Liver (tissue), 3 donors: ENCODE measurements around the gene FGD2.

Experiments
- EGR1 ChIP-seq, 2 donors: IDR thresholded peaks; 2 replicates each; pipeline ENCODE4 v1.6.1; 2016 to 2018; ENCODE audit warnings: antibody characterized with exemption in 2 of 2, low read depth in 2 of 2
- FOXA1 ChIP-seq: IDR thresholded peaks from 2 replicates; pipeline ENCODE4 v1.6.1; 2016; ENCODE audit warnings: antibody characterized with exemption
- GABPA ChIP-seq, 2 donors: IDR thresholded peaks in 1 of 2; conservative IDR thresholded peaks in 1 of 2; 2 replicates each; pipeline ENCODE4 v1.6.1; 2016; ENCODE audit warnings: antibody characterized with exemption in 2 of 2, mild to moderate bottlenecking in 1 of 2, moderate library complexity in 1 of 2
- JUND ChIP-seq, 2 donors: IDR thresholded peaks; 2 replicates each; pipeline ENCODE4 v1.6.1; 2016; ENCODE audit warnings: antibody characterized with exemption in 2 of 2
- RAD21 ChIP-seq, 2 donors: IDR thresholded peaks; 2 replicates each; pipeline ENCODE4 v1.6.1; 2016; ENCODE audit warnings: antibody characterized with exemption in 2 of 2, mild to moderate bottlenecking in 2 of 2
- RXRA ChIP-seq, 2 donors: IDR thresholded peaks; 2 replicates each; pipeline ENCODE4 v1.6.1; 2017 to 2018; ENCODE audit warnings: antibody characterized with exemption in 2 of 2, mild to moderate bottlenecking in 1 of 2
- SP1 ChIP-seq: IDR thresholded peaks from 2 replicates; pipeline ENCODE4 v1.6.1; 2018; ENCODE audit warnings: antibody characterized with exemption, mild to moderate bottlenecking
- TAF1 ChIP-seq: conservative IDR thresholded peaks from 2 replicates; pipeline ENCODE4 v1.6.1; 2016; ENCODE audit warnings: antibody characterized with exemption, mild to moderate bottlenecking
- YY1 ChIP-seq: IDR thresholded peaks from 2 replicates; pipeline ENCODE4 v1.6.1; 2016; ENCODE audit warnings: antibody characterized with exemption, mild to moderate bottlenecking
- ZBTB33 ChIP-seq: IDR thresholded peaks from 2 replicates; pipeline ENCODE4 v1.6.1; 2016; ENCODE audit warnings: antibody characterized with exemption
- TF ChIP-seq, protein P1 (sequence below): fragments of 150-350 bp; IDR thresholded peaks from 2 replicates; pipeline ENCODE4 v1.5.1; 2017; ENCODE audit warnings: improper control_type of control experiment, low read depth, low read length; ENCODE audit not compliant: missing input control
- TF ChIP-seq, protein P2 (sequence below): IDR thresholded peaks from 2 replicates; pipeline ENCODE4 v1.6.1; 2016; ENCODE audit warnings: antibody characterized with exemption
- TF ChIP-seq, protein P3 (sequence below): IDR thresholded peaks from 2 replicates; pipeline ENCODE4 v1.6.1; 2016; ENCODE audit warnings: antibody characterized with exemption
- TF ChIP-seq, protein P4 (sequence below): IDR thresholded peaks from 2 replicates; pipeline ENCODE4 v1.6.1; 2016; ENCODE audit warnings: antibody characterized with exemption, mild to moderate bottlenecking
- donor health status: healthy.
- donor health status: healthy.

- TF ChIP-seq, protein P1, sequence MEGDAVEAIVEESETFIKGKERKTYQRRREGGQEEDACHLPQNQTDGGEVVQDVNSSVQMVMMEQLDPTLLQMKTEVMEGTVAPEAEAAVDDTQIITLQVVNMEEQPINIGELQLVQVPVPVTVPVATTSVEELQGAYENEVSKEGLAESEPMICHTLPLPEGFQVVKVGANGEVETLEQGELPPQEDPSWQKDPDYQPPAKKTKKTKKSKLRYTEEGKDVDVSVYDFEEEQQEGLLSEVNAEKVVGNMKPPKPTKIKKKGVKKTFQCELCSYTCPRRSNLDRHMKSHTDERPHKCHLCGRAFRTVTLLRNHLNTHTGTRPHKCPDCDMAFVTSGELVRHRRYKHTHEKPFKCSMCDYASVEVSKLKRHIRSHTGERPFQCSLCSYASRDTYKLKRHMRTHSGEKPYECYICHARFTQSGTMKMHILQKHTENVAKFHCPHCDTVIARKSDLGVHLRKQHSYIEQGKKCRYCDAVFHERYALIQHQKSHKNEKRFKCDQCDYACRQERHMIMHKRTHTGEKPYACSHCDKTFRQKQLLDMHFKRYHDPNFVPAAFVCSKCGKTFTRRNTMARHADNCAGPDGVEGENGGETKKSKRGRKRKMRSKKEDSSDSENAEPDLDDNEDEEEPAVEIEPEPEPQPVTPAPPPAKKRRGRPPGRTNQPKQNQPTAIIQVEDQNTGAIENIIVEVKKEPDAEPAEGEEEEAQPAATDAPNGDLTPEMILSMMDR, result no peak
- peak in 1 of 2 donors; percentile 4 for TF ChIP-seq RAD21 (IDR thresholded peaks at IDR 0.05)
- no peak for TF ChIP-seq ZBTB33
- TF ChIP-seq, protein P2, sequence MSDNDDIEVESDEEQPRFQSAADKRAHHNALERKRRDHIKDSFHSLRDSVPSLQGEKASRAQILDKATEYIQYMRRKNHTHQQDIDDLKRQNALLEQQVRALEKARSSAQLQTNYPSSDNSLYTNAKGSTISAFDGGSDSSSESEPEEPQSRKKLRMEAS, result no peak
- no peak for TF ChIP-seq SP1
- no peak for TF ChIP-seq YY1
- TF ChIP-seq EGR1 (IDR thresholded peaks at IDR 0.05; ENCODE audit: low read depth in 2 of 2), result no peak
- TF ChIP-seq GABPA (IDR thresholded peaks at IDR 0.05 in 1 of 2, conservative IDR thresholded peaks at IDR 0.05 in 1 of 2), result no peak
- no peak for TF ChIP-seq RXRA (IDR thresholded peaks at IDR 0.05)
- TF ChIP-seq, protein P3, sequence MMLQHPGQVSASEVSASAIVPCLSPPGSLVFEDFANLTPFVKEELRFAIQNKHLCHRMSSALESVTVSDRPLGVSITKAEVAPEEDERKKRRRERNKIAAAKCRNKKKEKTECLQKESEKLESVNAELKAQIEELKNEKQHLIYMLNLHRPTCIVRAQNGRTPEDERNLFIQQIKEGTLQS, result no peak
- TF ChIP-seq FOXA1, result no peak
- no peak for TF ChIP-seq TAF1
- TF ChIP-seq JUND (IDR thresholded peaks at IDR 0.05), result no peak
- TF ChIP-seq, protein P4, sequence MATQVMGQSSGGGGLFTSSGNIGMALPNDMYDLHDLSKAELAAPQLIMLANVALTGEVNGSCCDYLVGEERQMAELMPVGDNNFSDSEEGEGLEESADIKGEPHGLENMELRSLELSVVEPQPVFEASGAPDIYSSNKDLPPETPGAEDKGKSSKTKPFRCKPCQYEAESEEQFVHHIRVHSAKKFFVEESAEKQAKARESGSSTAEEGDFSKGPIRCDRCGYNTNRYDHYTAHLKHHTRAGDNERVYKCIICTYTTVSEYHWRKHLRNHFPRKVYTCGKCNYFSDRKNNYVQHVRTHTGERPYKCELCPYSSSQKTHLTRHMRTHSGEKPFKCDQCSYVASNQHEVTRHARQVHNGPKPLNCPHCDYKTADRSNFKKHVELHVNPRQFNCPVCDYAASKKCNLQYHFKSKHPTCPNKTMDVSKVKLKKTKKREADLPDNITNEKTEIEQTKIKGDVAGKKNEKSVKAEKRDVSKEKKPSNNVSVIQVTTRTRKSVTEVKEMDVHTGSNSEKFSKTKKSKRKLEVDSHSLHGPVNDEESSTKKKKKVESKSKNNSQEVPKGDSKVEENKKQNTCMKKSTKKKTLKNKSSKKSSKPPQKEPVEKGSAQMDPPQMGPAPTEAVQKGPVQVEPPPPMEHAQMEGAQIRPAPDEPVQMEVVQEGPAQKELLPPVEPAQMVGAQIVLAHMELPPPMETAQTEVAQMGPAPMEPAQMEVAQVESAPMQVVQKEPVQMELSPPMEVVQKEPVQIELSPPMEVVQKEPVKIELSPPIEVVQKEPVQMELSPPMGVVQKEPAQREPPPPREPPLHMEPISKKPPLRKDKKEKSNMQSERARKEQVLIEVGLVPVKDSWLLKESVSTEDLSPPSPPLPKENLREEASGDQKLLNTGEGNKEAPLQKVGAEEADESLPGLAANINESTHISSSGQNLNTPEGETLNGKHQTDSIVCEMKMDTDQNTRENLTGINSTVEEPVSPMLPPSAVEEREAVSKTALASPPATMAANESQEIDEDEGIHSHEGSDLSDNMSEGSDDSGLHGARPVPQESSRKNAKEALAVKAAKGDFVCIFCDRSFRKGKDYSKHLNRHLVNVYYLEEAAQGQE, result no peak
Observed at GRCh38 chr6:37072526-37072925, 67.1 kb downstream of the FGD2 start.
